K562 (cell line): Measurements from ENCODE around the gene NRGN. TPM values are rescaled to one million over a fixed set of nuclear protein-coding genes. Genes with fewer than 3 reads are reported as not detected.

Experiments
- ATAC-seq: fragments of 200-7000 bp; cut with Tn5 transposase; 3 replicates; pipeline ENCODE4 v1.9.1; 2020; ENCODE audit warnings: moderate library complexity
- BruUV-seq: library from RNA; stranded (reverse); fragments of 400-500 nt; replicated peaks from 2 replicates; lab custom pipeline; 2021; lab: Mats Ljungman, UMichigan
- CTCF ChIA-PET: fragments of 300-600 bp; formaldehyde crosslinking; extraction: SDS; loops from one replicate; lab custom pipeline; 2021; ENCODE audit warnings: low intra/inter-chr PET ratio; lab: Yijun Ruan, JAX
- POLR2A ChIA-PET: fragments of 300-600, 350-650 bp; sonication (Branson Sonifier 250); formaldehyde crosslinking; extraction: SDS; loops from one replicate; lab custom pipeline; 2021; ENCODE audit warnings: antibody characterized with exemption, inconsistent platforms; lab: Yijun Ruan, JAX
- DNase-seq, 4 experiments: peaks; one replicate each; pipeline versions ENCODE4 v3.0.0 to v3.0.0-alpha.2; 2011 to 2018; ENCODE audit warnings: low spot score in 3 of 4, mixed read lengths in 3 of 4; ENCODE audit errors: extremely low read depth in 1 of 4
- FAIRE-seq: peaks from 2 replicates; lab custom pipeline; 2011; peaks lifted over from hg19 to GRCh38; lab: Jason Lieb, UNC
- H2AFZ ChIP-seq: 2 replicates; pipeline ENCODE4 v1.6.0; 2011; ENCODE audit warnings: low read depth, low read length, control low read depth, inconsistent platforms
- H3K27ac ChIP-seq: fragments of 200-600 bp; 3 replicates; pipeline ENCODE4 v1.8.0; 2011; ENCODE audit warnings: low read depth, mild to moderate bottlenecking, control low read depth, inconsistent platforms, low read length, moderate library complexity, mixed read lengths; ENCODE audit errors: extremely low read depth
- H3K27me3 ChIP-seq, 2 experiments: fragments of 300-600 bp in 1 of 2; 2 replicates in 1 of 2; 3 replicates in 1 of 2; pipeline versions ENCODE4 v1.6.0 to v1.8.0; 2011; ENCODE audit warnings: inconsistent platforms in 2 of 2, low read length in 2 of 2, mild to moderate bottlenecking in 1 of 2, mixed read lengths in 1 of 2, moderate library complexity in 1 of 2; ENCODE audit not compliant: control insufficient read depth in 2 of 2, insufficient read depth in 2 of 2
- H3K36me3 ChIP-seq: fragments of 300-600 bp; 3 replicates; pipeline ENCODE4 v1.8.0; 2011; ENCODE audit warnings: mild to moderate bottlenecking, low read length, inconsistent platforms; ENCODE audit not compliant: control insufficient read depth, insufficient read depth
- H3K4me1 ChIP-seq, 2 experiments: fragments of 200-600 bp in 1 of 2; replicated peaks in 1 of 2; 2 replicates in 1 of 2; 3 replicates in 1 of 2; pipeline versions ENCODE4 v1.5.1 to v1.8.0; 2011; ENCODE audit warnings: inconsistent platforms in 2 of 2, low read length in 2 of 2, mild to moderate bottlenecking in 1 of 2, mixed read lengths in 1 of 2, moderate library complexity in 1 of 2; ENCODE audit not compliant: control insufficient read depth in 2 of 2, insufficient read depth in 2 of 2
- H3K4me2 ChIP-seq: 2 replicates; pipeline ENCODE4 v1.6.1; 2011; ENCODE audit warnings: low read length, control low read depth, inconsistent platforms, mixed read lengths; ENCODE audit not compliant: insufficient read depth
- H3K4me3 ChIP-seq: fragments of 200-600 bp; sonication (generic), shearing (Covaris generic); 2 replicates; pipeline ENCODE4 v1.5.1; 2016; ENCODE audit warnings: control low read depth, inconsistent platforms
- H3K79me2 ChIP-seq: fragments of 200-600 bp; 3 replicates; pipeline ENCODE4 v1.8.0; 2011; ENCODE audit warnings: low read length, inconsistent platforms; ENCODE audit not compliant: control insufficient read depth, insufficient read depth
- H3K9ac ChIP-seq, 2 experiments: 2 replicates each; pipeline versions ENCODE4 v1.6.0 to v1.6.1; 2011; ENCODE audit warnings: low read depth in 2 of 2, low read length in 2 of 2, control low read depth in 1 of 2, inconsistent platforms in 1 of 2, mild to moderate bottlenecking in 1 of 2, mixed read lengths in 1 of 2; ENCODE audit not compliant: insufficient read depth in 1 of 2
- H3K9me1 ChIP-seq: one replicate; pipeline ENCODE4 v1.6.0; 2011; ENCODE audit warnings: inconsistent platforms, mild to moderate bottlenecking, low read length, moderate library complexity; ENCODE audit not compliant: control insufficient read depth, insufficient read depth
- H3K9me3 ChIP-seq: replicated peaks from 2 replicates; pipeline ENCODE4 v1.5.1; 2011; ENCODE audit warnings: low read depth, low read length, inconsistent platforms; ENCODE audit not compliant: control insufficient read depth, insufficient read depth
- H4K20me1 ChIP-seq: replicated peaks from 2 replicates; pipeline ENCODE4 v1.6.1; 2011; ENCODE audit warnings: low read length, inconsistent platforms, mixed read lengths; ENCODE audit not compliant: control insufficient read depth, insufficient read depth
- ARID1B ChIP-seq: fragments of 450-650 bp; IDR thresholded peaks from 2 replicates; pipeline ENCODE4 v1.6.1; 2016; ENCODE audit warnings: antibody characterized with exemption, mild to moderate bottlenecking, inconsistent platforms
- ATF2 ChIP-seq: sonication (generic); formaldehyde crosslinking; IDR thresholded peaks from 2 replicates; pipeline ENCODE4 v1.8.1; 2022; ENCODE audit warnings: missing genetic modification reagents
- EP400 ChIP-seq: fragments of 450-650 bp; IDR thresholded peaks from 2 replicates; pipeline ENCODE4 v1.6.1; 2017; ENCODE audit warnings: antibody characterized with exemption, mild to moderate bottlenecking, moderate library complexity
- KDM5B ChIP-seq: fragments of 200-600 bp; sonication (generic); IDR thresholded peaks from 2 replicates; pipeline ENCODE4 v1.6.1; 2012; ENCODE audit warnings: low read depth, mild to moderate bottlenecking, moderate library complexity, low read length, control low read depth, inconsistent platforms; ENCODE audit not compliant: insufficient replicate concordance
- RFX5 ChIP-seq: IDR thresholded peaks from 2 replicates; pipeline ENCODE4 v1.6.1; 2011; ENCODE audit warnings: low read depth, mild to moderate bottlenecking, improper control_type of control experiment, low read length
- TCF15 ChIP-seq: fragments of 250-450 bp; sonication (Bioruptor Pico); IDR thresholded peaks from 2 replicates; pipeline ENCODE4 v1.8.0; 2022; ENCODE audit warnings: moderate library complexity, mild to moderate bottlenecking, inconsistent platforms
- TEAD2 ChIP-seq: fragments of 450-650 bp; IDR thresholded peaks from 2 replicates; pipeline ENCODE4 v1.6.1; 2016; ENCODE audit warnings: missing genetic modification characterization, control low read depth, missing compliant biosample characterization
- USF1 ChIP-seq: sonication (generic); formaldehyde crosslinking; IDR thresholded peaks from 2 replicates; pipeline ENCODE4 v1.9.0; 2022; ENCODE audit warnings: mild to moderate bottlenecking, missing genetic modification reagents
- ZNF175 ChIP-seq: fragments of 200-800 bp; sonication (Bioruptor generic); IDR thresholded peaks from 2 replicates; pipeline ENCODE4 v1.6.1; 2016; ENCODE audit warnings: low read depth, mild to moderate bottlenecking, missing genetic modification characterization, missing compliant biosample characterization
- ZNF696 ChIP-seq: fragments of 250-450 bp; sonication (Bioruptor Pico); conservative IDR thresholded peaks from 2 replicates; pipeline ENCODE4 v1.4.0; 2020; ENCODE audit warnings: mild to moderate bottlenecking, moderate library complexity
- WGBS: fragments of 100-300 bp; shearing (Covaris generic); methylation state at CpG from one replicate; pipeline ENCODE4 v1.1.6; 2016; ENCODE audit warnings: low coverage, mixed read lengths; ENCODE audit not compliant: insufficient coverage; ENCODE audit errors: missing lambda C conversion rate; 5-methylcytosine and 5-hydroxymethylcytosine counted together
- in situ Hi-C: fragments of 300-500 bp; cut with MboI; formaldehyde crosslinking; loops from 4 replicates; pipeline ENCODE4 v1.15.0; 2018; ENCODE audit warnings: inconsistent platforms, mixed read lengths
- intact Hi-C: fragments of 100-400 bp; cut with micrococcal nuclease; formaldehyde crosslinking; loops from 2 replicates; pipeline ENCODE4 v1.14.2; 2022
- polyA plus RNA-seq, 8 experiments: library from polyadenylated mRNA; depleted of rRNA in 4 of 8; stranded (reverse) in 5 of 8; unstranded in 3 of 8; fragments of >200 nt; fragmentation: Nextera tagmentation in 2 of 8; fragmentation: Illumina TruSeq in 1 of 8; extraction: Ambion mirVana in 2 of 8; extraction: Trizol in 1 of 8; gene quantifications; 2 replicates each; pipeline versions ENCODE4 v1.2.1 to v1.2.3, GENCODE V29; 2011 to 2014; ENCODE audit warnings: inconsistent platforms in 1 of 8, missing spikeins in 1 of 8
- total RNA-seq, 7 experiments: library from RNA; depleted of rRNA in 6 of 7; stranded (reverse); fragments of >200 nt in 6 of 7; fragmentation: Illumina TruSeq in 2 of 7; extraction: Trizol in 2 of 7; gene quantifications; 2 replicates each; pipeline versions ENCODE4 v1.2.1 to v1.2.3, GENCODE V29; 2011 to 2021; ENCODE audit warnings: low replicate concordance in 1 of 7

NRGN gene
- total and polyA plus RNA-seq, 9 of the 15 experiments (the other 6 are each of a cell fraction or from before 2014, with no cell fraction given), result 0.29 to 7.8 (median 3.5) TPM; not detected in 2

GRCh38 chr11:124743050-124743449 lies 3.3 kb downstream of the NRGN start:
- Histone ChIP-seq H3K4me1 (peaks cover 20 to 27% of the 10 kb centered on the region in 2 experiments; a peak in 4 of 5 replicates), H3K36me3 (no peaks in the 10 kb centered on the region), H3K9ac (no peak overlapping the region), H3K27ac (no peak overlapping the region), H3K9me1 (no peaks in the 10 kb centered on the region), H3K79me2 (no peaks in the 10 kb centered on the region), H2AFZ (no peak overlapping the region), H3K9me3 (no peaks in the 10 kb centered on the region), H4K20me1 (0 out of 2 replicates have a peak, but pooled peaks cover 9% of the 10 kb centered on the region), H3K4me2 (no peak overlapping the region), H3K4me3 (no peak overlapping the region), H3K27me3 (peaks cover 8 to 38% of the 10 kb centered on the region in 2 experiments; a peak in 4 of 5 replicates)
- FAIRE-seq, result no peak
- ChIA-PET POLR2A (no interaction called here), CTCF (no interaction called here)
- no TSS peak for BruUV-seq
- no peak for DNase-seq
- no peak for ATAC-seq
- WGBS, result 8% methylated on average over 6 of the region's 6 CpGs
- in situ Hi-C loops (no loop called here), intact Hi-C loops (no loop called here)
- TF ChIP-seq TEAD2 (tag) (no peak), TCF15 (CRISPR knock-in tag) (no peak), EP400 (no peak), USF1 (CRISPR knock-in tag) (no peak), ZNF696 (CRISPR knock-in tag) (no peak), ZNF175 (no peak), ATF2 (CRISPR knock-in tag) (no peak), KDM5B (no peak), ARID1B (no peak), RFX5 (no peak)
